Embryonic facial prominence (tissue), 1 donor: ENCODE measurements around the gene SUSD2.
"Not testable (repeated sequence)": the region's sequence is repeated elsewhere in the genome, so short reads cannot be mapped to it uniquely, and the experiment has no call there.

Source experiments
- DNase-seq: peaks from one replicate; pipeline ENCODE4 v3.0.0-alpha.2; 2016; ENCODE audit errors: extremely low spot score

The SUSD2 gene

GRCh38 chr22:24214467-24215285 lies 33.4 kb downstream of the SUSD2 start:
- DNase-seq: no peak

GRCh38 chr22:24216541-24217209 lies 35.4 kb downstream of the SUSD2 start:
- DNase-seq: no peak

- DNase-seq: no peak
These were observed 36.1 kb downstream of the SUSD2 start for GRCh38 chr22:24217384-24217783.

GRCh38 chr22:24219750-24220149 lies 38.5 kb downstream of the SUSD2 start:
- no peak for DNase-seq

- DNase-seq: no peak
These were observed 43.2 kb downstream of the SUSD2 start for GRCh38 chr22:24224468-24224867.

GRCh38 chr22:24225044-24225601 lies 43.8 kb downstream of the SUSD2 start:
- DNase-seq: no peak

GRCh38 chr22:24225951-24226350 lies 44.7 kb downstream of the SUSD2 start:
- no peak for DNase-seq

- no peak for DNase-seq
These were observed 49.8 kb downstream of the SUSD2 start for GRCh38 chr22:24230911-24231656.

- DNase-seq: no peak
These were observed 50.4 kb downstream of the SUSD2 start for GRCh38 chr22:24231706-24232105.

GRCh38 chr22:24232124-24232523 lies 50.8 kb downstream of the SUSD2 start:
- DNase-seq: no peak

GRCh38 chr22:24232725-24233124 lies 51.4 kb downstream of the SUSD2 start:
- DNase-seq: no peak

- DNase-seq: no peak
These were observed 51.9 kb downstream of the SUSD2 start for GRCh38 chr22:24233235-24233634.

GRCh38 chr22:24233816-24234215 lies 52.5 kb downstream of the SUSD2 start:
- no peak for DNase-seq

GRCh38 chr22:24235315-24235714 lies 54.0 kb downstream of the SUSD2 start:
- DNase-seq: no peak

- DNase-seq: peak; percentile 61
These were observed 55.4 kb downstream of the SUSD2 start for GRCh38 chr22:24236656-24237055.

- not testable (repeated sequence) for DNase-seq
These were observed 56.9 kb downstream of the SUSD2 start for GRCh38 chr22:24238101-24238694.
